DND-41 (cell line): ENCODE measurements around the gene AK1.

ENCODE experiments used
- EZH2 ChIP-seq: IDR thresholded peaks from 3 replicates; pipeline ENCODE4 v1.6.1; 2012; ENCODE audit warnings: borderline replicate concordance, low read depth, mild to moderate bottlenecking, moderate library complexity, low read length, inconsistent platforms; ENCODE audit not compliant: severe bottlenecking
- TF ChIP-seq, protein P1 (sequence below): IDR thresholded peaks from 2 replicates; pipeline ENCODE4 v1.5.1; 2012; ENCODE audit warnings: borderline replicate concordance, low read length, moderate library complexity, mild to moderate bottlenecking; ENCODE audit not compliant: poor library complexity, severe bottlenecking; ENCODE audit errors: extremely low read depth

DNA sequence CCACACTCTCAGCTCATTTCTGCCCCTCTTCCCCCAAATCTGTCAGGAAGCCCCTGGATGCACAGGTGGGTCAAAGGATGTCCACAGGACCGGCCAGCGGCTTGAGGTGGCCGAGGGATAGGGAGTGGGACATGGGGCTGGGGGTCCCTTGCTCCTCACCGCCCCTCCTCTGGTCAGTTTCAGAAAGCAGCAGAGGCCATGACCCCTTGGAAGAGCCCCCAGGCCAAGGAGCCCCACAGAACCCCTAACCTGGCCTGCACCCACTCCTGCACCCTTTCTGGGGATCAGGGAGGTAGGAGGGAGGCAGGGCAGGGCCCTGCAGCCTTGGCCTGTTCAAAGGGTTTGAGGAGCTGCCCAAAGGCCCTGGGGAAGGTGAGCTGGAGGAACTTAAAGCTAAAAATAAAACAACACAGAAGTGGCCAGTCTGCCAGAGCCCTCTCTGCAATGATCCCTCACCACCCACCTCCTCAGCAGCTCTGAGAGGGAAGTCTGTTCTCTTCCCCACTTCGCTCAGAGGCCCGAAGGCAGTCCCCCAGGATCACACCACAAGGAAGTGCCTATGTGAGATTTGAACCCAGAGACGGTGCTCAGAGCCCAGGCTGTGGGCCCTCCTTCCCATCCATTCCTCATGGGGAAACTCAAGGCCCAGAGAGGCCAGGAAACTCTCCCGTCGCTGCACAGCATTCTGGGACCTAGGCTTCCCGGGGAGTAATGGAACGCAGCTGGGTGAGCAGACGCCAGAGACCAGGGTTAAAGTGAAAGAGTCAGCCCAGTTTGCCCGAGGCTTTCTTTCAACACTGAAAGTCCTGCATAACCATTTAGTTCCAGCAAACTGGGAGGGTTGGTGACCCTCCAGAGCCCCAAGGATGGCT, 23.9 kb downstream of the AK1 start:
- TF ChIP-seq, protein P1, sequence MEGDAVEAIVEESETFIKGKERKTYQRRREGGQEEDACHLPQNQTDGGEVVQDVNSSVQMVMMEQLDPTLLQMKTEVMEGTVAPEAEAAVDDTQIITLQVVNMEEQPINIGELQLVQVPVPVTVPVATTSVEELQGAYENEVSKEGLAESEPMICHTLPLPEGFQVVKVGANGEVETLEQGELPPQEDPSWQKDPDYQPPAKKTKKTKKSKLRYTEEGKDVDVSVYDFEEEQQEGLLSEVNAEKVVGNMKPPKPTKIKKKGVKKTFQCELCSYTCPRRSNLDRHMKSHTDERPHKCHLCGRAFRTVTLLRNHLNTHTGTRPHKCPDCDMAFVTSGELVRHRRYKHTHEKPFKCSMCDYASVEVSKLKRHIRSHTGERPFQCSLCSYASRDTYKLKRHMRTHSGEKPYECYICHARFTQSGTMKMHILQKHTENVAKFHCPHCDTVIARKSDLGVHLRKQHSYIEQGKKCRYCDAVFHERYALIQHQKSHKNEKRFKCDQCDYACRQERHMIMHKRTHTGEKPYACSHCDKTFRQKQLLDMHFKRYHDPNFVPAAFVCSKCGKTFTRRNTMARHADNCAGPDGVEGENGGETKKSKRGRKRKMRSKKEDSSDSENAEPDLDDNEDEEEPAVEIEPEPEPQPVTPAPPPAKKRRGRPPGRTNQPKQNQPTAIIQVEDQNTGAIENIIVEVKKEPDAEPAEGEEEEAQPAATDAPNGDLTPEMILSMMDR = no peak
- TF ChIP-seq EZH2 = no peak
